NCI-H2227 treated with DMSO at 0.1 percent for 48 hours (cell line): Measurements from ENCODE around the gene SHISA7.
"Not testable (repeated sequence)": the region's sequence is repeated elsewhere in the genome, so short reads cannot be mapped to it uniquely, and the experiment has no call there.

Source experiments
- DNase-seq: peaks from one replicate; lab custom pipeline; 2025; lab: John Stamatoyannopoulos, UW

Gene SHISA7

DNA sequence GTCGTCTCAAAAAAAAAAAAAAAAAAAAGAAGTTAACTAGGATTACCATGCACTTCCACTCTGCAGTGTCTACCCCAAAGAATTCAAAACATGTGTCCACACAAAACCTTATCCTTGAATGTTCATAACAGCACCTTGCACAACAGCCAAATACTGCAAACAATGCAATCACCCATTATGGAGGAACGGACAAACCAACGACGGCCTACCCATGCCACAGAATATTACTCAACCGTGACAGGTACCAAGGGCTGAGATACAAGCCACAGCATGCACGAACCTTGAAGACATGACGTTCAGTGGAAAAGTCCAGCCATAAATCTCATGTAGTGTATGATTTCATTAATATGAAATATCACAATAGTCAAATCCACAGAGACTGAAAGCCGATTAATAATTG lies 3.0 kb upstream of the SHISA7 start:
- no peak for DNase-seq

DNA sequence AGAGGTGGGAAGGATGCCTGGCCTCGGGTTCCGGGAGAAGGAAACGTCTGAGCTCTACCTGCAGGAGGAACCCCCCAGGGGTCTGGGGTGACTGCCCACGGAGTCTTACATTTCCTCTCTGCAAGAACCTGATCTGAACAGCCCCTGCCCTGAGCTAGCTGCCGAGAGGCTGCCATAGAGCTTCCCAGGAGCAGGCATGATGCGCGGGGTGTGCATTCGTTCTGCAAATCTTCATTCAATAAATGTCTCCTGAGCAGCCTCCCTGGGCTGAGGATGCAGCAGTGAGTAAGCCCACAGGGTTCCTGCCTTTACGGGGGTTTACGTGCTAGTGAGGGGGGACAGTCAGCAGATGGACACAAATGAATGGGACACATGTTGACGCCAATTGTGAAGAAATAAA lies 1.5 kb upstream of the SHISA7 start:
- no peak for DNase-seq

GRCh38 chr19:55443824-55444480 lies 852 bp upstream of the SHISA7 start:
- no peak for DNase-seq

DNA sequence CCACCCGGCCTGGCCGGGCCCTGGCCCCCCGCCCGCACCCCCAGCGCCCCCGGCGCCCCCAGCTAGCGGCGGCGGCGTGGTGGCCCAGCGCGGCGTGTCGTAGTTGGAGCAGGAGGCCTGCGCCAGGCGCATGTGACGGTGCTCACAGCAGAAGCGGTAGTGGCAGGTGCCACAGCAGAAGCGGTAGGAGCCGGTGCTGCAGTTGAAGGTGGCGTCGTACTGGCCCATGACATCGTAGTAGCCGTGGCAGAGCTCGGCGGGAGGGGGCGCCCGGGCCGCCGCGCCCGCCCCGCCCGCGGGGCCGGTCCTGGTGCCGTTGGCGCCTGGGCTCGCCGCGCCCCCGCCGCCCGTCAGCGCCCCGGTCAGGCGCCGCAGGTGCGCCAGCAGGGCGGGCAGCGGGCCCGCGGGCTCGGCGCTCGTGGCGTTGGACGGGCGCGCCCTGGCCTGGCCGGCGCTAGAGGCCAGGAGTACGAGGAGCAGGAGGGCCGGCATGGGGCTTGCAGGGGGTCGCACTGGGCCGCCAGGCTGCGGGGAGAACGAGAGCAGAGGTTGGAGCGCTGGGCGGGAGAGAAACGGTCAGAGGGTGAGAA lies 633 bp downstream of the SHISA7 start:
- DNase-seq, result peak; percentile 46

- DNase-seq, result peak; percentile 53
Measured at GRCh38 chr19:55441692-55442321, 1.3 kb downstream of the SHISA7 start.

- no peak for DNase-seq
Measured at GRCh38 chr19:55441319-55441691, 1.8 kb downstream of the SHISA7 start.

DNA sequence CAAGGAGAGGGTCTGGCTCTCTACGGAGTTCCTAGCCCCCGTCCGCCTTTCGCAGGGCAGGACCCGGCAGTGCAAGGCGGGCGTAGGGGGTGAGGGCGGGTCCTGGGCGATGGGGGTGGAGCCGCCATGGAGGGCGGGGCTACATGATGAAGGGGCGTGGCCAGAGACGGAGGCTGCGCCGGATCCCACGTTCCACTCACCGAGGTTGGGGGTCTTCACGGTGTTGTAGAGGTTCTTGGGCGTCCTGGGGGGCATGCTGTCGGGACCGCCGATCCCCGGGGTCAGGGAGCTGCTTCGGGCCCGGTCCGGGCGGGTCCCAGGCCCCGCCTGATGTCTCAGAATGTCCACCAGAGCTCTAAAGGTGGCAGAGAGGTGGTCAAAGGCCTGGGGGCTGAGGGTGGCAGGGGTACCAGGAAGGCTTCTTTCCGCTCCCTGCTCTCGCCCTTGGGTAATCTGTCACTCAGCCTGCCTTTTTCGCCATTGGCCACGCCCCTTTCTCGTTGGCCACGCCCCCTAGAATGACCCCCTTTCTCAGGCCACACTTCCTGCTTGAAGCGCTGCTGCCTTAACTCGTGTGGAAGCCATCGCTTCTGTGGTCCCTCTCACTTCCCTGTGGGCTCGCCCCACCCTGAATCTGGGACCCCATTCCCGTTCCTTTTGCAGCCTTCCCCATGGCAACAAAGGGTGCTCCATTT lies 2.5 kb downstream of the SHISA7 start:
- no peak for DNase-seq

- DNase-seq, result no peak
Measured at GRCh38 chr19:55439052-55439451, 4.0 kb downstream of the SHISA7 start.

- no peak for DNase-seq
Measured at GRCh38 chr19:55437410-55437809, 5.7 kb downstream of the SHISA7 start.

DNA sequence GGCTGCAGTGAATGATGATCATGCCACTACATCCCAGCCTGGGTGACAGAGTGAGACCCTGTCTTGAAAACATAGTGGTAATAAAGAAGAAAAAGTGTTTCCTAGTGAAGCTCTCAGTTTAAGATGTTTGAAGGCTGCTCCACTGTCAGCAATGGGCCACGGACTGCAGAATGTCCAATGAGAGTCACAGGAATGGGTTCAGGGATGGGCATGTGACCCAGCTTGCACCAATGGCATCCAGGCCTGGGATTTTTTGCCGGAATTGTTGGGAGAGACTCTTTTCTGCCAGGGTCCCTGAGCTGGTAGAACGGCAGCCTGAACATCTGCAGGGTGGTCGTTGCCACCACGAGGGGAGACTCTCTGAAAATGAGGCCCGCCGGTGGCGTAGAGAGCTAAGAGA lies 6.3 kb downstream of the SHISA7 start:
- DNase-seq, result no peak

GRCh38 chr19:55435020-55435419 lies 8.1 kb downstream of the SHISA7 start:
- no peak for DNase-seq

GRCh38 chr19:55434356-55434919 lies 8.7 kb downstream of the SHISA7 start:
- no peak for DNase-seq

GRCh38 chr19:55433292-55433691 lies 9.8 kb downstream of the SHISA7 start:
- DNase-seq, result no peak

GRCh38 chr19:55432241-55432959 lies 10.7 kb downstream of the SHISA7 start:
- no peak for DNase-seq

- DNase-seq, result no peak
Measured at GRCh38 chr19:55431183-55431582, 11.9 kb downstream of the SHISA7 start.

GRCh38 chr19:55426042-55426441 lies 17.1 kb downstream of the SHISA7 start:
- DNase-seq, result no peak

- DNase-seq, result no peak
Measured at GRCh38 chr19:55424518-55424917, 18.6 kb downstream of the SHISA7 start.

- peak; percentile 77 for DNase-seq
Measured at GRCh38 chr19:55423225-55424005, 19.7 kb downstream of the SHISA7 start.

DNA sequence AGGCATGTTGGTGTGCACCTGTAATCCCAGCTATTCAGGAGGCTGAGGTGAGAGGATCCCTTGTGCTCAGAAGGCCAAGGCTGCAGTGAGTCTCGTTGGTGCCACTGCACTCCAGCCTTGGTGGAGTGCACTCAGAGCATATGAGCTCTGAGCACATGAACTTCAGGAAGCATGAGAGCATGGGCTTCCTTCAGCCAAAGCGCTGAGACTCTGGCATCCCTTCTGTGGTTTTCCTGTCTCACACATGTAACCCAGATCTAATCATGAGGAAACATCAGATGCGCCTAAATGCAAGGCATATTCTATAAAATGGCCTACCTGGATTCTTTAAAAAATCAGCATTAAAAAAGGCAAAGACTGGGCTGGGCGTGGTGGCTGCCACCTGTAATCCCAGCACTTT lies 21.8 kb downstream of the SHISA7 start:
- DNase-seq, result not testable (repeated sequence)

DNA sequence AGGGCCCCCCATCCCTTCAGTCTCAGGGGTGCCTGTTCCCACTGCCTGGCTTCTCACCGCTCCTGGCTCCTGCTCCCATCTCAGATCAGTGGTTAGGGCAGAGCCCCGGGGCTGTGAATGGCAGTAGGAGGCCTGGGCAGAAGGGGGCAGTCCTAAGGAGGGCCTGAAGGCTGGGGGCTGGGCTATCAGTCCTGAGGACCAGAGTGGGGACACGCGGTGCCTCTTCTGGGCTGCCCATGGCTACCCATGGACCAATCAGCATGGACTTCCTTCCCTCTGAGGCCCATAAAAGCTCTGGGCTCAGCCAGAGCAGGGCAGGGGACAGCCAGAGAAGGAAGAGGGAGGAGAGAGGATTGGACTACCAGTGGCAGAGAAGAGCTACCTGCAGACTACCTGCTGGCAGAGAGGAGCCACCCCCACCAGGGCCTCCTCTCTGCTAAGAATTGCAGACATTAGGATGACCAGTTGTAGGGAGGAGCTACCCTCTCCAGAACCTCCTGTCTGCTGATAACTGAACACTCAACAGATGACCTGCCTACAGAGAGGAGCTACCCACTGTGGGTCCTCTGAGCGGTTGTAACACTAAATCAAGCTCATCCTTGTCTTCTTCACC lies 23.4 kb downstream of the SHISA7 start:
- DNase-seq, result no peak

GRCh38 chr19:55419103-55419502 lies 24.0 kb downstream of the SHISA7 start:
- no peak for DNase-seq
